GM23248 (cell line): ENCODE results near the gene SSBP2. TPM values are rescaled to one million over a fixed set of nuclear protein-coding genes. Genes with fewer than 3 reads are reported as not detected.

Experiments used
- DNase-seq: peaks from one replicate; pipeline ENCODE4 v3.0.0-alpha.2; 2015
- H2AFZ ChIP-seq: fragments of 200-600 bp; sonication (generic); 2 replicates; pipeline ENCODE4 v1.6.1; 2016; ENCODE audit warnings: antibody characterized with exemption
- H3F3A ChIP-seq: fragments of 200-600 bp; sonication (generic); 2 replicates; pipeline ENCODE4 v1.6.1; 2016; ENCODE audit warnings: mild to moderate bottlenecking, antibody characterized with exemption, mixed run types; ENCODE audit not compliant: insufficient read depth
- H3K27ac ChIP-seq: fragments of 200-600 bp; sonication (generic); 2 replicates; pipeline ENCODE4 v1.5.1; 2016; ENCODE audit warnings: mild to moderate bottlenecking
- H3K27me3 ChIP-seq: fragments of 200-600 bp; sonication (generic); replicated peaks from 2 replicates; pipeline ENCODE4 v1.6.1; 2016; ENCODE audit warnings: mild to moderate bottlenecking; ENCODE audit not compliant: insufficient read depth
- H3K36me3 ChIP-seq: fragments of 200-600 bp; sonication (generic); 2 replicates; pipeline ENCODE4 v1.6.1; 2016; ENCODE audit warnings: low read depth, mild to moderate bottlenecking
- H3K4me1 ChIP-seq: fragments of 200-600 bp; sonication (generic); 2 replicates; pipeline ENCODE4 v1.6.1; 2016; ENCODE audit warnings: mild to moderate bottlenecking; ENCODE audit not compliant: insufficient read depth
- H3K4me2 ChIP-seq: fragments of 200-600 bp; sonication (generic); one replicate; pipeline ENCODE4 v1.6.1; 2016; ENCODE audit warnings: mild to moderate bottlenecking; ENCODE audit not compliant: unreplicated experiment
- H3K4me3 ChIP-seq: fragments of 200-600 bp; sonication (generic); 2 replicates; pipeline ENCODE4 v1.5.1; 2016; ENCODE audit warnings: mild to moderate bottlenecking
- H3K79me2 ChIP-seq: fragments of 200-600 bp; sonication (generic); 2 replicates; pipeline ENCODE4 v1.6.1; 2016; ENCODE audit warnings: mild to moderate bottlenecking; ENCODE audit not compliant: insufficient read depth
- H3K9ac ChIP-seq: fragments of 200-600 bp; sonication (generic); 2 replicates; pipeline ENCODE4 v1.6.1; 2016; ENCODE audit warnings: mild to moderate bottlenecking
- H3K9me2 ChIP-seq: fragments of 200-600 bp; sonication (generic); 2 replicates; pipeline ENCODE4 v1.6.1; 2016; ENCODE audit warnings: mixed run types, mild to moderate bottlenecking, moderate library complexity; ENCODE audit not compliant: insufficient read depth
- H3K9me3 ChIP-seq: fragments of 200-600 bp; sonication (generic); one replicate; pipeline ENCODE4 v1.6.1; 2017; ENCODE audit warnings: low read depth
- H4K20me1 ChIP-seq: fragments of 200-600 bp; sonication (generic); 2 replicates; pipeline ENCODE4 v1.6.0; 2016; ENCODE audit not compliant: insufficient read depth
- EZH2 ChIP-seq: fragments of 200-600 bp; sonication (generic); IDR thresholded peaks from 2 replicates; pipeline ENCODE4 v1.6.1; 2018; ENCODE audit warnings: antibody characterized with exemption, mild to moderate bottlenecking; ENCODE audit not compliant: insufficient read depth, poor library complexity, severe bottlenecking
- EZH2phosphoT487 ChIP-seq: fragments of 200-600 bp; sonication (generic); IDR thresholded peaks from 2 replicates; pipeline ENCODE4 v1.6.1; 2018; ENCODE audit warnings: antibody characterized with exemption, moderate library complexity, mild to moderate bottlenecking, low read depth; ENCODE audit not compliant: insufficient read depth
- WGBS, 2 experiments: methylation state at CpG; one replicate each; pipeline ENCODE4 v1.1.6; 2015 to 2017; ENCODE audit warnings: low lambda C conversion rate in 2 of 2, low coverage in 1 of 2; ENCODE audit errors: missing lambda C conversion rate in 2 of 2; 5-methylcytosine and 5-hydroxymethylcytosine counted together
- in situ Hi-C: fragments of 300-500 bp; cut with MboI; formaldehyde crosslinking; loops from 2 replicates; pipeline ENCODE4 v1.15.0; 2020
- polyA plus RNA-seq: library from polyadenylated mRNA; unstranded; fragments of >200 nt; fragmentation: Nextera tagmentation; extraction: Ambion mirVana; gene quantifications from 2 replicates; pipeline ENCODE4 v1.2.1, GENCODE V29; 2016
- total RNA-seq: library from RNA; depleted of rRNA; stranded (reverse); fragments of >200 nt; shearing (Covaris generic); gene quantifications from 2 replicates; pipeline ENCODE4 v1.2.3, GENCODE V29; 2014

The SSBP2 gene
- total and polyA plus RNA-seq, 2 experiments from 2014 or later = 25.5 to 40.0 TPM

DNA sequence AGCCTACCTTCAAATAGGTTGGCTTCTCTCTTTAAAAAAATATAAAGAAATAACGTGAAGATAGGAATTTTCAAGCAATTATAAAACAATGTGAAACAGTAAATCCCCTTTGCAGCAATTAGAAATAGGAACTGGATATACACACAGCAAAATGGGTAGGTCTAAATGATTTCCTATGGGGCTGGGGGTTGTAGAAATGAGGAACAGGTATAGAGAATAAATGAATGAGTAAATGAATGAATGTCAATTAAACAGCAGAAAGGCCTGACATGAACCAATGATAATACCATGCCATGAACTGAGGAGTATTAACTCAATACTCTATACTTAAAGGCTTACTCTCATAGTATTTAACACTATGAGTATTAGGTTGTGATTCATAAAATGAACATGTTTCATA, 21.6 kb downstream of the SSBP2 start:
- Histone ChIP-seq H3K27ac (no peak overlapping the region), H3K4me1 (no peaks in the 10 kb centered on the region), H4K20me1 (no peaks in the 10 kb centered on the region), H3K4me2 (no peak overlapping the region), H3K9ac (no peak overlapping the region), H3F3A (no peaks in the 10 kb centered on the region), H3K4me3 (no peak overlapping the region), H3K79me2 (peaks cover 59% of the 10 kb centered on the region), H3K36me3 (no peaks in the 10 kb centered on the region), H3K9me3 (no peaks in the 10 kb centered on the region), H2AFZ (no peak overlapping the region), H3K27me3 (no peaks in the 10 kb centered on the region), H3K9me2 (no peaks in the 10 kb centered on the region)
- no peak for TF ChIP-seq EZH2
- in situ Hi-C loops = loop anchor here (25.0 kb wide), 2 partner anchors 217 to 433 kb away; no protein-coding TSS in a partner anchor
- WGBS, 2 experiments = 50 to 57% methylated on average over 1 of the region's 1 CpG
- DNase-seq = no peak

- WGBS, 2 experiments = 95 to 97% methylated on average over 3 of the region's 3 CpGs
Observed at GRCh38 chr5:81728301-81728700, 22.6 kb downstream of the SSBP2 start.

DNA sequence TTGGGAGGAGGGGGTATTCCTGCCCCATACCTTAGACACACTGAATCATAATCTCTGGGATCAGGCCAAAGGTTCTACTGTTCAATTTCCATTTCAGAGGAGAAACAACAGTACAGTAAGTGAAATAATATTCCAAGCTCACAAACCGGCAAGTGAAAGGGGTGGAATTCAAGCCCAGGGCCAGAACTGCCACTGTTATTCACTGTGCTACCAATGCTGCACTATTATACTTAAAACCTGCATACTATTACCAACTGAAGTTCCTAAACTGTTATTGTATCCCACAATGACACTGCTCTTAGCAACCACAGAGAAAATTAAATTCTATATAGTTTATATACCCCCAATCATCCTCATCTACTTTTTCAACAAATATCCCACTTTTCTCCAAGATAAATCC, 24.6 kb downstream of the SSBP2 start:
- no peak overlapping the region for H3K4me3 ChIP-seq
- no peak overlapping the region for H3K27ac ChIP-seq
- in situ Hi-C loops = loop anchor here (25.0 kb wide), 2 partner anchors 214 to 436 kb away; no protein-coding TSS in a partner anchor
- no peaks in the 10 kb centered on the region for H4K20me1 ChIP-seq
- H3K27me3 ChIP-seq = no peaks in the 10 kb centered on the region
- H3F3A ChIP-seq = no peaks in the 10 kb centered on the region
- H3K9me2 ChIP-seq = no peaks in the 10 kb centered on the region
- DNase-seq = no peak
- TF ChIP-seq EZH2phosphoT487 (no peak), EZH2 (no peak)
- no peak overlapping the region for H2AFZ ChIP-seq
- peaks cover 3% of the 10 kb centered on the region for H3K4me1 ChIP-seq
- peaks cover 58% of the 10 kb centered on the region for H3K79me2 ChIP-seq
- 8 to 9% methylated on average over 1 of the region's 1 CpG for WGBS, 2 experiments
- H3K9me3 ChIP-seq = no peaks in the 10 kb centered on the region
- no peak overlapping the region for H3K4me2 ChIP-seq
- H3K9ac ChIP-seq = no peak overlapping the region
- no peaks in the 10 kb centered on the region for H3K36me3 ChIP-seq

More at GRCh38 chr5:81728301-81728700, 22.6 kb downstream of the SSBP2 start:
- TF ChIP-seq EZH2phosphoT487 (no peak), EZH2 (no peak)
- no peak for DNase-seq
- no peak overlapping the region for H2AFZ ChIP-seq
- no peaks in the 10 kb centered on the region for H3K27me3 ChIP-seq
- H4K20me1 ChIP-seq = no peaks in the 10 kb centered on the region
- H3K4me1 ChIP-seq = no peaks in the 10 kb centered on the region
- in situ Hi-C loops = loop anchor here (25.0 kb wide), 2 partner anchors 216 to 434 kb away; no protein-coding TSS in a partner anchor
- no peaks in the 10 kb centered on the region for H3K36me3 ChIP-seq
- H3K27ac ChIP-seq = no peak overlapping the region
- no peak overlapping the region for H3K4me2 ChIP-seq
- H3F3A ChIP-seq = no peaks in the 10 kb centered on the region
- peaks cover 51% of the 10 kb centered on the region for H3K79me2 ChIP-seq
- no peaks in the 10 kb centered on the region for H3K9me3 ChIP-seq
- H3K4me3 ChIP-seq = no peak overlapping the region
- H3K9ac ChIP-seq = no peak overlapping the region
- H3K9me2 ChIP-seq = no peaks in the 10 kb centered on the region

DNA sequence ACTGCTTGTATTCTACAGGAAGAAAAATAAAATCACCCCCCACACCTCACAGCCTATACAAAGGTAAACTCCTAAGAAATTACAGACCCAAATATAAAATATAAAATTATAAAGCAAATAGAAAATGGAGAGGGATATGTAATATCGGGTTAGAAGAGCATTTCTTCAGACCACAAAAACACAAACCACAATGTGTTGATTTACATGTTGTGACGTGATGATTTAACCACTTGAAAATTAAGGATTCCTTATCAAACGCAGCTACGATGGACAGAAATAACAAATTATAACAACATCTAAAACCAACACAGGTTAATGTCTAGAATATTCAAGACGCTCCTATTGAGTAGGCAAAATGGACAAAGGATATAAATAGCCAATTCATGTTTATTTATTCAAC, 26.3 kb downstream of the SSBP2 start:
- TF ChIP-seq EZH2 = no peak
- no peak for TF ChIP-seq EZH2phosphoT487

DNA sequence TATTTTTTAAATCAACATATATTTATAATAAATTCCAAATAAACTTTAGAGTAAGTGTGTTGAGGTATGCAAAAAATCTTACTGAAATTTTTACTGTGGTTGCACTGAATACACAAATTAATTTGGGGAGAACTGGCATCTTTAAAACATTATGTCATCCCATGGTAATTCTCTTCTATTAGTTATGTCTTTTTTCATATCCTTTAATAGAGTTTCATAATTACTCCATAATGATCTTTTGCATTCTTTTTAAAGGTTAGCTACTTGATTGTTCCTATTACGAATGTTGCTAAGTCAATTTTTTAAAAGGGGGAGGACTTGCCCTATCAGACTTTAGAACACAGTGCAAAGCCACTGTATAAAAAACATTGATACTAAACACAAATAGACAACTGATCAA, 26.8 kb downstream of the SSBP2 start:
- 69 to 78% methylated on average over 1 of the region's 1 CpG for WGBS, 2 experiments

More for the DNA sequence above, 26.3 kb downstream of the SSBP2 start:
- Histone ChIP-seq H3K27me3 (no peaks in the 10 kb centered on the region), H3F3A (no peaks in the 10 kb centered on the region), H3K9me3 (no peaks in the 10 kb centered on the region), H3K9me2 (no peaks in the 10 kb centered on the region), H2AFZ (no peak overlapping the region), H3K4me2 (no peak overlapping the region), H3K36me3 (no peaks in the 10 kb centered on the region), H3K4me1 (peaks cover 16% of the 10 kb centered on the region), H3K9ac (no peak overlapping the region), H4K20me1 (no peaks in the 10 kb centered on the region), H3K4me3 (no peak overlapping the region), H3K79me2 (peaks cover 63% of the 10 kb centered on the region), H3K27ac (no peak overlapping the region)
- in situ Hi-C loops = no loop called here
- DNase-seq = no peak
- 77 to 82% methylated on average over 5 of the region's 5 CpGs for WGBS, 2 experiments

More for the DNA sequence above, 26.8 kb downstream of the SSBP2 start:
- Histone ChIP-seq H3K79me2 (peaks cover 67% of the 10 kb centered on the region), H3K9ac (no peak overlapping the region), H3K9me2 (no peaks in the 10 kb centered on the region), H3K9me3 (no peaks in the 10 kb centered on the region), H3K27ac (no peak overlapping the region), H3K36me3 (no peaks in the 10 kb centered on the region), H3K4me1 (peaks cover 16% of the 10 kb centered on the region), H3K4me3 (no peak overlapping the region), H2AFZ (no peak overlapping the region), H3K4me2 (no peak overlapping the region), H3F3A (no peaks in the 10 kb centered on the region), H3K27me3 (no peaks in the 10 kb centered on the region), H4K20me1 (no peaks in the 10 kb centered on the region)
- no peak for DNase-seq
- no peak for TF ChIP-seq EZH2
- no peak for TF ChIP-seq EZH2phosphoT487
- in situ Hi-C loops = no loop called here
